NCI-H345 (cell line): Measurements from ENCODE around the gene MAP3K9.
"Not testable (repeated sequence)": the region's sequence is repeated elsewhere in the genome, so short reads cannot be mapped to it uniquely, and the experiment has no call there.

ENCODE experiments used
- DNase-seq: peaks from one replicate; lab custom pipeline; 2025; lab: John Stamatoyannopoulos, UW

Gene MAP3K9

DNA sequence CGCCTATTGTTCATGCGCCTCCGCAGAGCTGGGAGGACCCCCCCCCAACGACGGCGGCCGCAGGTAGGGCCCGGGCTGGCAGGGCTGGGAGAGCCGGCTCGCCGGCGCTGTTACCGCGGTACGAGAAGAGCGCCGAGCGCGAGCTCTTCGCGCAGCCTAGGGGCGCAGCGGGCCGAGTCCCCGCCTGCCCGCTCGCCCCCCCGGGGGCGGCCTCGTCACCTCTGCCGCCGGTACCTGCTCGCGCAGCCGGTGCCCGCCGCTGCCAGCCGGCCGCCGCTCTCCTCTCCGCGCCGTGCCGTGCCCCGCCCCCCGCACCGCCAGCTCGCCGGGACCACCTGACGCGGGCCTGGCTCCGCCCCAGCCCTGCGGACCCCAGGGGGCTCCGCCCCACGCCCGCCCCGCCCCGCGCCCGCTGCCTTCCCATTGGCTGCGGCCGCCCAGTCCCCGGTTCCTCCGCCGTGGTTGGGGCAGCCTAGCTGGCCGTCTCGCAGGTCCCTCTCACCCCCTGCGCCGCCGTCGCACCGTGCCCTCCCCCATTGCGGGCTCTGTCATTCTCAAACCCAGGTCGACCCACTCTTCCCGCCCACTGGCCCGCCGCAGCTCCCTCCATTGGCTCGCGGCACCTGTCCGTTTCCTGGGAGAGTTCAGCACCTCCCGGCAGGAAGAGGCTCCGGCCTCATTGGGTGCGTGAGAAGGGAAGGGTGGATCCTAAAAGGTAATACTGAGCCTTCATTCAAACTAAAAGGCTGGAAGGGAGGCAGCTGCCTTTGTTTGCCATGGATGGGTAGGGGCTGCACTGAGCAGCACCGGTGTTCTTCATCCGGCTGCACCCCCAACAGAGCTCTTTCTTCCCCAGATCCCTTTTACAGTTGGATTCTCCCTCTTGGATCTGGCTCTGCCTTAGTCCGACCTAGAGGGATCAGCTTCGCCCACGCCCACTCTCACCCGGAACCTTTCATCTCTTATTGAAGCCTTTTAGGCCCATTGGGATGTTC is at the start of gene MAP3K9:
Gene MAP3K9, minus strand, starts transcription at position 289 of the 995 bp plus-strand sequence. CDS start 342 bp downstream, outside the sequence.
- peak; percentile 99 for DNase-seq

DNA sequence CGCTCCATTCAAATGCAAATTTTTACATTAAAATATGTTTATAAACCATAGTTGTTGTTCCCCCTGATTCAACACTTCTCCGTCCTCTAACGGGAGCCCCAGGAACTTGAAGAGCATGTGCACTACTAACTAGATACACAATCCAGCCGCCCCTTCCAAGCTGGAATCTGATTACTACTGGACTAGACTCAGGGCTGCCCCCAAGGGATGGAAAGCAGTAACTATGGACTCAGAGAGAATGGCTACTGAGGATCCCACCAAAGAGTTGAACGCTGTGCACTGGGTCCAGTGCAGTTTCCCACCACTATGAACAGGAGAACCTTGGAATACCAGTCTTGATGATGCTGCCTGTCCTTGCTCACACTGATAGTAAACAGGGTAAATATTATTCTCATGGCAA is 49.3 kb upstream of the MAP3K9 start:
- DNase-seq: no peak

DNA sequence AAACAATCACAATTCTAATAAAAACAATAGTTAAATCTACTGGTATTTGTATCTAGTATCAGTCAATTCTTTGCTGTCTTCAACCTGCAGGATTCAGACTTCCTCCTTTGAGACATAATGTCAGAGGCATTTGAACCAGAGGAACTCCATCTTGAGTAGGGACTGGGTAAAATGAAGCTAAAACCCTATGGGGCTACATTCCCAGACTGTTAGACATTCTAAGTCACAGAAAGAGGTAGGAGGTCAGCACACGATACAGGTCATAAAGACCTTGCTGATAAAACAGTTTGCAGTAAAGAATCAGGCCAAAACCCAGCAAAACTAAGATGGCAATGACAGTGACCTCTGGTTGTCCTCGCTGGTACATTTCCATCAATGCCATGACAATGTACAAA is 48.2 kb upstream of the MAP3K9 start:
- no peak for DNase-seq

DNA sequence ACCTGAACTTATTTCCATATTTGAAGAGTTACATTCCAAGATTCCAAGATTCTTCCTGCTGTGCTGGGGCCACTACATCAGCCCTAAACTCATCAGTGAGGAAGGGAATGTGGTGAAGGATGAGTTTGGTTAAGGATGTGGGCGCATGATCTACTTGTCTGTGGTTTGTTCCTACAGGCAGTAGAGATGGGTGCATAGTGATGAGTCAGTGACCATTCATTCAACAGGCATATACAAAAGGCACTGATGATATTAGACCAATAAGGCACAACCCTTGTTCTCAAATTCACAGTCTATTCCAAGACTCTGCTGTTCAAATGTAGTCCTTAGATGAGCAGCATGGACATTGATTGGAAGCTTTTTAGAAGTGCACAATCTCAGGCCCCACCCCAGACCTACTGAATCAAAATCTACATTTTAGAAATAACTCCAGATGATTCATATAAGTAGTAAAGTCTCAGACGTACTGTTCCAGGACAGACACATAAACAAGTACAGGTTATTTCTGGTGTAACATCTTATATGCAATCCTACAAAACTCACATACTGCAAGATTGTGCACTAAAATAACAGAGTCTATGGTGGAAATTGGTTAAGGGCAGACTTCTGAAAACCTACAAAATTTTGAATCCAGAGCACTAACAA is 47.7 kb upstream of the MAP3K9 start:
- no peak for DNase-seq

DNA sequence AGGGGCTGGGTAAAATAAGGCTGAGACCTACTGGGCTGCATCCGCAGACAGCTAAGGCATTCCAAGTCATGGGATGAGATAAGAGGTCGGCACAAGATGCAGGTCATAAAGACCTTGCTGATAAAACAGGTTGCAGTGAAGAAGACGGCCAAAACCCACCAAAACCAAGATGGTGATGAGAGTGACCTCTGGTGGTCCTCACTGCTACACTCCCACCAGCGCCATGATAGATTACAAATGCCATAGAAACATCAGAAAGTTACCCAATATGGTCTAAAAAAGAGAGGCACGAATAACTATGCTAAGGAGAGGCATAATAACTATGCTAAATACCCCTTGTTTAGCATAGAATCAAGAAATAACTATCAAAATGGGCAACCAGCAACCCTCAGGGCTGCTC is 46.2 kb upstream of the MAP3K9 start:
- DNase-seq: no peak

DNA sequence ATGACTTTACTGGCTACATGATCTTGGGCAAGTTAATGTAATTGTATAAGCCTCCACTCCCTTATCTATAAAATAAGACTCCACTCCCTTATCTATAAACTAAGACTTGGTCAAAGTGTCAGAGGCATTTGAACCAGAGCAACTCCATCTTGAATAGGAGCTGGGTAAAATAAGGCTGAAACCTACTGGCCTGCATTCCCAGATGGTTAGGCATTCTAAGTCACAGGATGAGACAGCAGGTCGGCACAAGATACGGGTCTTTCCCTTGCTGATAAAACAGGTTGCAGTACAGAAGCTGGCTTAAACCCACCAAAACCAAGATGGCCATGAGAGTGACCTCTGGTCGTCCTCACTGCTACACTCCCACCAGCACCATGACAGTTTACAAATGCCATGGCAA is 44.3 kb upstream of the MAP3K9 start:
- not testable (repeated sequence) for DNase-seq

DNA sequence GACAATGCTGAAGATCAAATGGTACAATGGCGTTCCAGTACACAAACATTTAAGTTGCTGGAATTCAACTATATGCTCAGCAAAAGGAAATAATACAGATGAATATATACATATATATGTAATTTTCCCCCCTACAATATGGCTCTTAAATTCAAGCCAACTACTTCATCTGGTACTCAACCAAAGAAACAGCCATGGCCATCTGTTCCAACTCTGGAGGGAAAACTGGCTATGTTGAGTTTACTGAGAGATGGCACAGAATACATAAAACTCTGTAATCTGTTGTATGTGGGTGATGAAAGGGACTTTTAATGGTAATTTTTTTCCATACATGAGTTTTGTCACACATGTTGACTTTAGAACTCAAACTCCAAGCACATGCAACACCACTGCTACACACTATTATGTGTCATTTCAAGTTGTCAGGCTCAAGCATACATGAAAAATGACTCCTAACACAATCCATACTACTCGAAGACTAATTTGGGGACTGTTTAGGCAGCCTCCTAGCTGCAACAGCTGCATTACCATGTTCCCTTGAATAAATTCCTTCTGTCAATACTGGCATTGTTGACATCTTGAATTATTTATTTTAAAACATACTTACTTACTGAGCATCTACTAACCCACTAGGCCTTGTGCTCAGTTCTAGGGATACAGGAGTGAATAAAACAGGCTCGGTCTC is 38.2 kb upstream of the MAP3K9 start:
- no peak for DNase-seq

DNA sequence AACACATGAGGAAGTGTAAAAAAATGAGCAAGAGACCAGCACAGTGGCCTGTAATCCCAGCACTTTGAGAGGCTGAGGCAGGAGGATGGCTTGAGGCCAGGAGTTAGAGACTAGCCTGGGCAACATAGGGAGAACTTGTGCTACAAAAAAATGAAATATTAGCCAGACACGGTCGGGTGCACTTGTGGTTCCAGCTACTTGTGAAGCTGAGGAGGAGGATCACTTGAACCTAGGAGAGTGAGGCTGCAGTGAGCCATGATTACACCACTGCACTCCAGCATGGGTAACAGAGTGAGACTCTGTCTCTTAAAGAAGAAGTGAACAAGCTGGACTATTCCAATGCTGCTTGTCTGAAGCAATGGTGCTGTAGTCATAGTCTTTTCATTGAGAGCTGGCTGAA is 36.3 kb upstream of the MAP3K9 start:
- no peak for DNase-seq

DNA sequence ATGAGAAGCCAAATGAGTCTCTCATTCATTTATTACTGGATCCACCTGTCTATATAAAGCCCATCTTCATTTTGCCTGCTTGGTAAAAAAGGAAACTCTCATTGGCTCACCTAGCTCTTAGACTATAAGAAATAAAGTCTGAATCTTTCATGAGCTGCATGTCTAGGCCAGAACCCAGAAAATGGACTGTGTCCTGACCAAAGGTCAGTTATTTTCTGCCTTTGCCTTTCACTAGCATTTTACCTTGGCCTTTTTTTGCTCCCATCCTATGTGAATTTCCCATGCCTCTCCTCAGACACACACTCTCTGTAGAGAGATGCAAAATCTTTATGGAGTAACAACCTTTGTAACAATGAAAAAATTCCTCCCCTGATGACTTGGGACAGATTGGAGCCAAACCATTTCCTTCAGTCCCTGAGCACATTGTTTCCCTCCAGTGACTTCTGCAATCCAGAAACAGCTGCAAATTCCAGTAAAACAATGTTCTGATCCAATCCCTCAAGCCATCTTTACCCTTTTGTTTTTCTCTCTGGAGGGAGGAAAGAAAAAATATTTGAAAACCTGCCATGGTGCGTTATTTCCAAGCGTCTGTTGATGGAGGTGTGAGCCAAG is 33.6 kb upstream of the MAP3K9 start:
- DNase-seq: no peak

DNA sequence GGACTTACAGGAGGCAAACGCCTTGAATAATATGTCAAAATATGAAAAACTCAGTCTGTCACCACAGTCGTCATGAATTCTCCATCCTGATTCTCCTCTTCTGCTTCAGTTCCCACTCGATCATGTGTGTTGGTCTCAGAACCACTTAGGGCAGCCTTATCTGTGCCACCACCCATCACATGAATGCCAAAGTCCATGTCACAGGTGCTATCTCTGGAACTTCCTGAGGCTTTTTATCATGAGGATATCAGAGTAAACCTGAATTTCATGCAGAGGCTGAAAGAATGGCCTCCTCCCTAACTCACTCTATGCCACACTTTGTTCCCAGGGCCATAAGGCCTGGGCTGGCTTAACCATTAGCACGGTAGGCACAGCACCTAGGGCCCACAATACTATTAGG is 28.8 kb upstream of the MAP3K9 start:
- DNase-seq: no peak

DNA sequence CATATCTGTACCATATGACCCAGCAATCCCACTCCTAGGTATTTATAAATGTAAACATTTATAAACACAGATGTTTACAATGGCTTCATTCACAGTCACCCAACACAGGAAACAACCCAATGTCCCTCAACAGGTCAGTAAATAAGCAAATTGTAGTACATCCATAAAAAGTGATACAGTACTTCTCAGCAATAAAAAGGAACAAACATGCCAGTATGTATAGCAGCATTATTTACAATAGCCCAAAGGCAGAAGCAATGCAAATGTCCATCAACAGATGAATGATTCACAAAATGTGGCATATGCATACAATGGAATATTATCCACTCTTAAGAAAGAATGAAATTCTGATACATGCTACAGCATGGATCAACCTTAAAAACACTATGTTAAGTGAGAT is 27.6 kb upstream of the MAP3K9 start:
- DNase-seq: no peak

DNA sequence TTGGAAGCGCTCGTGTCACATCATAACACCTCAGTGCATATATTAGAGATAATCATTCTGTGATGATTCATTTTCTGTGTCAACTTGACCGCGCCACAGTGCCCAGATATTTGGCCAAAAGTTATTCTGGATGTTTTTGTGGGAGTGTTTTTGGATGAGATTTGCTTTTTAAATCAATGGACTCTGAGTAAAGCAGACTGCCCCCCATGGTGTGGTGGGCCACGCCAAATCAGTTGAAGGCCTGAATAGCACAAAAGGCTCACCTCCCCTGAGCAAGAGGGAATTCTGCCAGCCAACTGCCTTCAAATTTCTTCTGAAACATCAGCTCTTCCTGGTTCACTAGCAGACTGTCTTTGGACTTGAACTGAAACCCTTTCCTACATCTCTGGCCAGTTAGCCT is 24.6 kb upstream of the MAP3K9 start:
- no peak for DNase-seq

DNA sequence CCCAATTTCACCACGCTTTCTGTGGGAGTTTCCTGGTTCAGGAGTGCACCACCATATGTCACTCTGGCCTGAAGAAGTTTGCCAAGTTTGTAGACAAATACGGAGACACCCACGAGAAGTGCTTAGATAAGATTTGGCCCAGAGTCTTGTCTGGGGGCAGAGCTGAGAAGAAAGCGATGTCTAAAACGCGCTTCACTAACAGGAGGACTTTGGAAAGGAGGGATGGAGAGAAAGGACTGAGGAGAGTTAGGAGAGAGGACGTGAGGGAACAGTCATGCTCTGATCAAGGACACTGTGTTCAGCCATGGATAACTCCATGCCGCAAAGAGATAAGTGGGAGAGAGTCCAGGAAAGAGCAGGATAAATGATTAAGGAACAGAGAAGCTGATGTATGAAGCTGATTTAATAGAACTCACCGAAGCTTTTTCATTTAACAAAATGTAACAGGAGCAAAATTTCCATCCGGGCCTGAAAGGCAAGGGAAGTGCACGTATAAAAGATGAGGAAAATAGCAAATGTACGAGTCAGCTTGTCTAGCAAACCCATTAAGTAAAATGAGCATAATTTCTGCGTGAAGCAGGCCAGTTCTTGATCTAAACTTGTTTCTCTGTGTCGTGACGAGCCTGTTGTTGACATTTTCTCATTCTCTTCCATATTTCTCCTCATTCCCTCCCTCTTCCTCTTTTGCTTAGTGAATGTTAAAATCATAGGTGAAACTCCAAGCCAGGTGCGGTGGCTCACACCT is 23.4 kb upstream of the MAP3K9 start:
- no peak for DNase-seq

DNA sequence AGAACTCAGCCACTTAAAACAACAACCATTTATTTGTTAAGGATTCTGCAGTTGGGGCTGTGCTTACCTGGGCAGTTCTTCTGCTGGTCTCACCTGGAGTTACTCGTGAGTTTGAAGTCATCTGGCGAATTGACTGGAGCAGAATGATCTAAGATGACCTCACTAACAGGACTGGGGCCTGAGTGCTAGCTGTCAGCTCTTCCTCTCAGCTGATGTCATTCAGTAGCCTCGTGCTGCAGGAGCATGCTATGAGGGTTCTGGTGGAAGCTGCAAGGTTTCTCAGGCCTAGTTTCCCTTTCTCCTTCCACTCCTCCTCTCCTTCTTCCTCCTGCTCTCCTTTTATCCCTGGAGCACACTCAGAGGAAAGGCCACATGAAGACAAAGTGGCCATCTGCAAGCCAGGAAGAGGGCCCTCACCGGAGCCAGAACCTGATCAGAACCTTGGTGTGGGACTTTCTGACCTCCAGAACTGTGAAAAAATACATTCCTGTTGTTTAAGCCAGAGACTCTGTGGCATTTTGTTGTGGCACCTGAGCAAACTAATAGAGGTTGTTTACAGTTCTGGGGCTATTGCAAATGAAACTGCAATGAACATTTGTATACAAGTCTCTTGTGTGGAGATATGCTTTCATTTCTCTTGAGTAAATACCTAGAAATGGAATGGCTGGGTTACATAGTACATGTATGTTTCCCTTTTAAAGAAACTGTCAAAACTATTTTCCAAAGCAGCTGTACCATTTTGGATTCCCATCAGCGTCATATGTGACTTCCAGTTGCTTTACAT is 21.9 kb upstream of the MAP3K9 start:
- DNase-seq: no peak

DNA sequence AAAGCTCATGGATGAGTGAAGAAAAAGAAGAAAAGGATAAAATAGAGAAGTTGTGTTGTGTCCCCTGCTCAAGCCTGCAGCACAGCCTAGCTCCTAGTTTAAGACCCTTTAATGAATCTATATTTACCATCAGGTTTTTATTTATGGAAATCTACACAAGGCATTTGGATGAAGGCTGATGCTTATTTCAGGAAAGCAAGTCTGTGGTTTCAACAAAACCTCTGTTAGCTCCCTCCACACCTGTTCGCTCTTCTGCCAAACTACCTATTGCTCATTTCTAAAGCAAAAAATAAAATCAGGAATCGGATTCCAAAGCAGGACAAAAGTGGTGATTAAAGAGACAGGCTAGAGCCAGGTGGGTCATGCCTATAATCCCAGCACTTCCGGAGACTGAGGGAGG is 18.9 kb upstream of the MAP3K9 start:
- no peak for DNase-seq

DNA sequence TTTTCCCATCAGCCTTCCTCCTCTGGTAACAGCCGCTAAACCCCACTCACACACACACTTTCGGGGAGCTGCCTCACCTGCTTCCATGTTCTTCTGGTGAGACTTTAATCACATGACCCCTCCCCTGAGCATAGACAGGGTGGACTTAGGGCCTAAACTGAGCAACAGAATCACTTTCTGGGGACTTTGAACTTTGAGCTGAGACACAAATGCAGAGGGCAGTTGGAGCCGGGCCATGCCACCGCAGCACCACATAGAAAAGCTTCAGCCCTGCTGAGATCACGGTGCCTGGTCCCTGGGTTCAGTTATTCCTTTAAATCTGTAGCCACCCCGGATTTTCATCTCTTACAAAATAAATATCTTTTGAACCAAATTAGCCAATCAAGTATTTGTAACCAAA is 18.4 kb upstream of the MAP3K9 start:
- DNase-seq: no peak

DNA sequence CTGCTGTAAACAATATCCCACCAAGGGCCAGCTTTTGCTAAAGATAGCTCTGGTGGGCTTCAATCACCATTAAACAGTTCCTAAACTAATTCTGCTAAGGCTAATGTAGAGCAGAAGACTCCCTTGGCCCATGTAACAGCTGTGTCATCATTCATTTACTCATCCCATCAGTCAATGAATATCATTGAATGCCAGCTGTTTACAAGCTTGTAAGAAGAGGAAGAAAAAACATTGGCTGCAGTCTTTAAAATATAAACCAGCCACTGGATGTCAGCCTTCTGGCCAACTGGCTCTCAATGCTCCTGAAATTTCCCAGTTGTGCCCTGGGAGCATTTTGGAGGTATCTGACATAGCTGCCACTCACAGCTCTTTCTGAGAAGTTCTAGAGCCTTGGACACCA is 18.0 kb upstream of the MAP3K9 start:
- DNase-seq: no peak

DNA sequence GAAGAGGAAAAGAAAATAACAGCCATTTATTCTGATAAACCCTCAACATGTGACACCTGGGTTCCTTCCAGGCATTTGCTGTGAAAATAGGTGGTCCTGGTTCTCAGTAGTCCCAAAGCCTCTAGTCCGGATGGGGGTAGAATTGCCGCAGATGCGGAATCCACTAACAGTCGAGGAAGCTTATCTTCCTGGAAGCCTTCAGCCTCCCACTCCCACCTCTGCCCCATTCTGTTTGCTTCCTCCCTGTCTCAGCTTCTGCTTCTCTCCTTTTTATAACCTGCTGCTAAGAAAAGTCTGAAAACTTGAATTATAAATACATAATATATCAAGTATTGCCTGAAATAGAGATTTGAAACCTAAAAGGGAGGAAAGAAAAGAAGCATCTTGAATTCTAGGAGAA is 14.0 kb upstream of the MAP3K9 start:
- no peak for DNase-seq

DNA sequence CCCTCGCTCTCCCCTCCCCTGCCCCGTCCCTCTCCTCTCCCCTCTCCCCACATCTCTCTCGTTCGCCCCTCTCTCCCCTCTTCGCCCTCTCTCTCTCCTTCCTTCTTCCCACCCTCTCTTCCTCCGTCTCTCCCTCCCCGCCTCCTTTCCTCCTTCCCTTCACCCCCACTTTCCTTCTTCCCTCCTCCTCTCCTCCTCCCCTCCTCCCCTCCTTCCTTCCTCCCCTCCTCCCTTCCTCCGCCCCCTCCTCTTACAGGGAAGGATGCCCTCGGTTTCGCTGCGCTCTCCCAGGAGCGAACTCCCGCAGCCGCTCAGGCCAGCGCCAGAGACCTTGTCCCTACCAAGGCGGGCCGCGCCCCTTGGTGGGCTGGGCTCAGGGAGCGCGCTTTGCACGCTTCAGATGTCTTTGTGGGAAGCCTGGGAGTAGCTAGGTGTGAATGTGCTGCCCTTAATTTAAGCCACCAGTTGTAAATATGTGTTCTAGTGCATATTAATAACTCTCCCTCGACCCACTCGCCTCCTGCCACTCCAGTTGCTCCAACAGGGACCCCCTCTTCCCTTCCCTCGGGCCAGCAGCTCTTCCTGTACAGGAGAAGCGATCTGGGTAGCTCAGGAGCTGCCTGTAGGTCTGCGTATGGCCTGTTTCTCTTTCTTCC is 13.3 kb upstream of the MAP3K9 start:
- peak; percentile 34 for DNase-seq
